PC-9 (cell line): Measurements from ENCODE around the gene DAPK2. TPM values are rescaled to one million over a fixed set of nuclear protein-coding genes. Genes with fewer than 3 reads are reported as not detected.

ENCODE experiments used
- BruUV-seq: library from RNA; stranded (reverse); fragments of 400-500 nt; replicated peaks from 2 replicates; lab custom pipeline; 2021; lab: Mats Ljungman, UMichigan
- CTCF ChIA-PET: fragments of 300-600 bp; sonication (Branson Sonifier 250); formaldehyde crosslinking; loops from one replicate; lab custom pipeline; 2022; ENCODE audit warnings: antibody characterized with exemption; lab: Charles Lee
- POLR2A ChIA-PET: fragments of 300-600 bp; sonication (Branson Sonifier 250); formaldehyde crosslinking; loops from one replicate; lab custom pipeline; 2022; ENCODE audit warnings: antibody characterized with exemption; ENCODE audit not compliant: unreplicated experiment; lab: Charles Lee
- DNase-seq, 2 experiments: peaks; one replicate each; pipeline versions ENCODE4 v3.0.0 to v3.0.0-alpha.2; 2015 to 2022; ENCODE audit warnings: mixed read lengths in 1 of 2
- H2AFZ ChIP-seq: fragments of 200-600 bp; sonication (generic); 2 replicates; pipeline ENCODE4 v1.8.1; 2017; ENCODE audit warnings: antibody characterized with exemption
- H3F3A ChIP-seq: fragments of 200-600 bp; sonication (generic); 2 replicates; pipeline ENCODE4 v1.8.1; 2017; ENCODE audit warnings: antibody characterized with exemption, mild to moderate bottlenecking, low read depth; ENCODE audit not compliant: insufficient read depth
- H3K27ac ChIP-seq: fragments of 200-600 bp; sonication (generic); 2 replicates; pipeline ENCODE4 v1.6.1; 2016; ENCODE audit warnings: mixed run types
- H3K27me3 ChIP-seq: fragments of 200-600 bp; sonication (generic); 2 replicates; pipeline ENCODE4 v1.6.1; 2016; ENCODE audit warnings: low read depth, mixed run types; ENCODE audit not compliant: insufficient read depth
- H3K36me3 ChIP-seq: fragments of 200-600 bp; sonication (generic); 2 replicates; pipeline ENCODE4 v1.6.1; 2016; ENCODE audit warnings: low read depth, mixed run types
- H3K4me1 ChIP-seq: fragments of 200-600 bp; sonication (generic); replicated peaks from 2 replicates; pipeline ENCODE4 v1.6.1; 2016; ENCODE audit warnings: mixed run types; ENCODE audit not compliant: insufficient read depth
- H3K4me2 ChIP-seq: fragments of 200-600 bp; sonication (generic); 2 replicates; pipeline ENCODE4 v1.6.1; 2017; ENCODE audit warnings: mixed run types
- H3K4me3 ChIP-seq: fragments of 200-600 bp; sonication (generic); 2 replicates; pipeline ENCODE4 v1.6.1; 2016; ENCODE audit warnings: mixed run types
- H3K79me2 ChIP-seq: fragments of 200-600 bp; sonication (generic); 2 replicates; pipeline ENCODE4 v1.6.1; 2017; ENCODE audit warnings: low read depth, mixed run types
- H3K9me2 ChIP-seq: fragments of 200-600 bp; sonication (generic); 2 replicates; pipeline ENCODE4 v1.8.1; 2017; ENCODE audit warnings: mild to moderate bottlenecking; ENCODE audit not compliant: insufficient read depth
- H3K9me3 ChIP-seq: fragments of 200-600 bp; sonication (generic); 2 replicates; pipeline ENCODE4 v1.8.1; 2016; ENCODE audit warnings: low read depth; ENCODE audit not compliant: insufficient read depth
- H4K20me1 ChIP-seq: fragments of 200-600 bp; sonication (generic); 2 replicates; pipeline ENCODE4 v1.8.1; 2017; ENCODE audit not compliant: insufficient read depth
- CTCF ChIP-seq: fragments of 200-600 bp; sonication (generic); conservative IDR thresholded peaks from 2 replicates; pipeline ENCODE4 v1.6.1; 2017; ENCODE audit warnings: mixed run types, antibody characterized with exemption, mild to moderate bottlenecking, moderate library complexity
- EZH2 ChIP-seq: fragments of 200-600 bp; sonication (generic); IDR thresholded peaks from 2 replicates; pipeline ENCODE4 v1.8.0; 2017; ENCODE audit warnings: antibody characterized with exemption, low read depth
- intact Hi-C: fragments of 100-400 bp; cut with micrococcal nuclease; formaldehyde crosslinking; loops from one replicate; pipeline ENCODE4 v1.10.0; 2022; ENCODE audit not compliant: unreplicated experiment
- total RNA-seq: library from RNA; stranded (reverse); gene quantifications from 2 replicates; pipeline ENCODE4 v1.2.3, GENCODE V29; 2021

Gene DAPK2
- total RNA-seq, 1 experiment from 2014 or later: 11.0 TPM

GRCh38 chr15:63920504-63921175 lies 125.6 kb downstream of the DAPK2 start:
- TF ChIP-seq EZH2: no peak
- no peak for TF ChIP-seq CTCF

GRCh38 chr15:63918901-63919348 lies 127.4 kb downstream of the DAPK2 start:
- Histone ChIP-seq H3K9me3 (no peaks in the 10 kb centered on the region), H3K27ac (no peak overlapping the region), H2AFZ (no peak overlapping the region), H3K9me2 (no peaks in the 10 kb centered on the region), H3K4me1 (no peaks in the 10 kb centered on the region), H4K20me1 (no peaks in the 10 kb centered on the region), H3F3A (no peaks in the 10 kb centered on the region), H3K4me2 (no peak overlapping the region), H3K27me3 (no peaks in the 10 kb centered on the region), H3K36me3 (no peaks in the 10 kb centered on the region), H3K79me2 (no peaks in the 10 kb centered on the region), H3K4me3 (no peak overlapping the region)
- ChIA-PET POLR2A (no interaction called here), CTCF (no interaction called here)
- no TSS peak for BruUV-seq
- intact Hi-C loops: no loop called here
- TF ChIP-seq CTCF (no peak), EZH2 (no peak)
- no peak for DNase-seq

More at GRCh38 chr15:63920504-63921175, 125.6 kb downstream of the DAPK2 start:
- Histone ChIP-seq H3K36me3 (no peaks in the 10 kb centered on the region), H2AFZ (no peak overlapping the region), H3K4me1 (no peaks in the 10 kb centered on the region), H3K27ac (no peak overlapping the region), H3K4me2 (no peak overlapping the region), H3F3A (no peaks in the 10 kb centered on the region), H3K79me2 (no peaks in the 10 kb centered on the region), H3K9me2 (no peaks in the 10 kb centered on the region), H4K20me1 (no peaks in the 10 kb centered on the region), H3K9me3 (no peaks in the 10 kb centered on the region), H3K27me3 (no peaks in the 10 kb centered on the region), H3K4me3 (no peak overlapping the region)
- DNase-seq: no peak
- no TSS peak for BruUV-seq
- ChIA-PET POLR2A (no interaction called here), CTCF (interaction anchor here (1.1 kb wide), 1 partner anchor 25 kb away, joined by 3 read pairs; no protein-coding TSS in a partner anchor)
- intact Hi-C loops: no loop called here

GRCh38 chr15:63918317-63918672 lies 128.0 kb downstream of the DAPK2 start:
- Histone ChIP-seq H3K4me3 (no peak overlapping the region), H3K27me3 (no peaks in the 10 kb centered on the region), H3K9me2 (no peaks in the 10 kb centered on the region), H3K79me2 (no peaks in the 10 kb centered on the region), H3K4me2 (no peak overlapping the region), H2AFZ (no peak overlapping the region), H3K36me3 (no peaks in the 10 kb centered on the region), H4K20me1 (no peaks in the 10 kb centered on the region), H3K4me1 (no peaks in the 10 kb centered on the region), H3F3A (no peaks in the 10 kb centered on the region), H3K27ac (no peak overlapping the region), H3K9me3 (no peaks in the 10 kb centered on the region)
- ChIA-PET POLR2A (no interaction called here), CTCF (no interaction called here)
- TF ChIP-seq EZH2: no peak
- TF ChIP-seq CTCF: no peak
- no TSS peak for BruUV-seq
- no peak for DNase-seq
- intact Hi-C loops: no loop called here
